Fibroblast of skin of left quadriceps (primary cell): ENCODE measurements around the gene COL6A1.

ENCODE experiments used
- DNase-seq, 2 experiments: peaks; one replicate each; pipeline ENCODE4 v3.0.0-alpha.2; 2013; ENCODE audit warnings: low read depth in 2 of 2

Gene COL6A1

GRCh38 chr21:45981151-45982091 is at the start of gene COL6A1:
Gene COL6A1, plus strand, starts transcription at chr21:45981770. Its CDS starts 81 bp downstream, at chr21:45981851.
- DNase-seq: peak; percentile 81

- no peak for DNase-seq
These were observed 48.6 kb upstream of the COL6A1 start for GRCh38 chr21:45932922-45933502.

GRCh38 chr21:45934085-45934484 is 47.5 kb upstream of the COL6A1 start:
- DNase-seq: no peak

- DNase-seq: no peak
These were observed 47.0 kb upstream of the COL6A1 start for GRCh38 chr21:45934554-45934953.

GRCh38 chr21:45935628-45936027 is 45.9 kb upstream of the COL6A1 start:
- DNase-seq: peak in 1 of 2 experiments; percentile 2

- DNase-seq: no peak
These were observed 43.7 kb upstream of the COL6A1 start for GRCh38 chr21:45937721-45938452.

GRCh38 chr21:45938453-45938755 is 43.2 kb upstream of the COL6A1 start:
- DNase-seq: no peak

GRCh38 chr21:45938811-45939520 is 42.6 kb upstream of the COL6A1 start:
- no peak for DNase-seq

GRCh38 chr21:45939521-45940045 is 42.0 kb upstream of the COL6A1 start:
- DNase-seq: no peak

- no peak for DNase-seq
These were observed 41.5 kb upstream of the COL6A1 start for GRCh38 chr21:45940091-45940490.

GRCh38 chr21:45940621-45941337 is 40.8 kb upstream of the COL6A1 start:
- DNase-seq: no peak

GRCh38 chr21:45941338-45941710 is 40.2 kb upstream of the COL6A1 start:
- DNase-seq: no peak

GRCh38 chr21:45941717-45942546 is 39.6 kb upstream of the COL6A1 start:
- no peak for DNase-seq

- DNase-seq: no peak
These were observed 38.6 kb upstream of the COL6A1 start for GRCh38 chr21:45942755-45943629.

GRCh38 chr21:45943630-45944540 is 37.7 kb upstream of the COL6A1 start:
- DNase-seq: no peak

- no peak for DNase-seq
These were observed 37.0 kb upstream of the COL6A1 start for GRCh38 chr21:45944601-45945000.

GRCh38 chr21:45945066-45945867 is 36.3 kb upstream of the COL6A1 start:
- DNase-seq: no peak
